ENCODE data around the gene MTFR1L. TPM values are rescaled to one million over a fixed set of nuclear protein-coding genes. Genes with fewer than 3 reads are reported as not detected.

MTFR1L gene
- total and polyA plus RNA-seq, 2 donors (not counting 1 experiment from before 2014, with no cell fraction given), result 38.3 to 56.0 TPM

DNA sequence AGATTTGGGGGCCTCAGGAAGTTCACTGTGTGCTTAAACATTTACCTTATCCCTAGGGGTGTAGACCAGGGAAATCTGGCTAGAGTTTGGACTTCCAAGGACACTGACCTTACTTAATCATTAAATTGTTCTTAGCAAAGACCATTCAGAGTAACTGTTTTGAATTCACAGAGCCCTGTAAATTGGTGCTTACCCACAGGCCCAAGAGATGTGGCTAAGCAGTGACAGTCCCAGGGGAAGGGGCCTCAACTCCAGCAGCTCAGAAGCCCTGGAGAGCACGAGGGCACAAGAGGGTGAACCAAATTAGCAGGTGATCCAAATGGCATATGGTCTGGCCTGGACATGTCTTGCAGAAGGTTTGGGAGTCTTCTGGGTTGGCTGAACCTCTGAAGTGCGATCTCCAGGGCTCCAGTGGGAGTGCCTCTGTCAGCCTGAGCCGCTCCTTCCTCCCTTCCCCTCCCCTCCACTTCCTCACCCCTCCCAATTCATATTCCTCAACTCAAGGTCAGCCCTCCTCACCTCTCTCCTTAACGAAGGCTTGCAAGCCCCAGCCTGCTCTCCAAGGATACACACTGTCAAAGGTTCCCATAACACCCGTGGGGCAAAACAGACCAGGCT, 51.4 kb downstream of the MTFR1L start:
- no peak for TF ChIP-seq EZH2 (IDR thresholded peaks at IDR 0.05; ENCODE audit: low read length, missing control alignments)
- TF ChIP-seq, protein P1, sequence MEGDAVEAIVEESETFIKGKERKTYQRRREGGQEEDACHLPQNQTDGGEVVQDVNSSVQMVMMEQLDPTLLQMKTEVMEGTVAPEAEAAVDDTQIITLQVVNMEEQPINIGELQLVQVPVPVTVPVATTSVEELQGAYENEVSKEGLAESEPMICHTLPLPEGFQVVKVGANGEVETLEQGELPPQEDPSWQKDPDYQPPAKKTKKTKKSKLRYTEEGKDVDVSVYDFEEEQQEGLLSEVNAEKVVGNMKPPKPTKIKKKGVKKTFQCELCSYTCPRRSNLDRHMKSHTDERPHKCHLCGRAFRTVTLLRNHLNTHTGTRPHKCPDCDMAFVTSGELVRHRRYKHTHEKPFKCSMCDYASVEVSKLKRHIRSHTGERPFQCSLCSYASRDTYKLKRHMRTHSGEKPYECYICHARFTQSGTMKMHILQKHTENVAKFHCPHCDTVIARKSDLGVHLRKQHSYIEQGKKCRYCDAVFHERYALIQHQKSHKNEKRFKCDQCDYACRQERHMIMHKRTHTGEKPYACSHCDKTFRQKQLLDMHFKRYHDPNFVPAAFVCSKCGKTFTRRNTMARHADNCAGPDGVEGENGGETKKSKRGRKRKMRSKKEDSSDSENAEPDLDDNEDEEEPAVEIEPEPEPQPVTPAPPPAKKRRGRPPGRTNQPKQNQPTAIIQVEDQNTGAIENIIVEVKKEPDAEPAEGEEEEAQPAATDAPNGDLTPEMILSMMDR (conservative IDR thresholded peaks at IDR 0.05 in 1 of 2, IDR thresholded peaks at IDR 0.05 in 1 of 2; ENCODE audit: low read depth in 1 of 2, low read length in 2 of 2), result no peak
- no peak for DNase-seq (ENCODE audit: low read depth in 2 of 2)
- Histone ChIP-seq H3K4me2 (ENCODE audit: extremely low read depth, insufficient read depth, low read length) (no peak overlapping the region), H2AFZ (ENCODE audit: low read length) (no peak overlapping the region), H3K9me3 (ENCODE audit: control insufficient read depth, insufficient read depth, low read depth, low read length) (no peaks in the 10 kb centered on the region), H3K4me1 (ENCODE audit: control insufficient read depth, extremely low read depth, insufficient read depth, low read length) (peaks cover 23% of the 10 kb centered on the region), H4K20me1 (ENCODE audit: control insufficient read depth, extremely low read depth, insufficient read depth, low read length) (no peaks in the 10 kb centered on the region), H3K79me2 (ENCODE audit: control insufficient read depth, insufficient read depth, low read length) (no peaks in the 10 kb centered on the region), H3K4me3 (replicated peaks in 1 of 4; ENCODE audit: control extremely low read depth in 1 of 4, insufficient read depth in 1 of 4, low read depth in 3 of 4, low read length in 4 of 4) (no peak overlapping the region), H3K27ac (ENCODE audit: insufficient read depth, low read length) (no peak overlapping the region), H3K9ac (ENCODE audit: insufficient read depth, low read length) (no peak overlapping the region), H3K36me3 (ENCODE audit: control insufficient read depth, insufficient read depth, low read length) (peaks cover 7% of the 10 kb centered on the region), H3K27me3 (ENCODE audit: control insufficient read depth, insufficient read depth, low read length) (no peaks in the 10 kb centered on the region)

DNA sequence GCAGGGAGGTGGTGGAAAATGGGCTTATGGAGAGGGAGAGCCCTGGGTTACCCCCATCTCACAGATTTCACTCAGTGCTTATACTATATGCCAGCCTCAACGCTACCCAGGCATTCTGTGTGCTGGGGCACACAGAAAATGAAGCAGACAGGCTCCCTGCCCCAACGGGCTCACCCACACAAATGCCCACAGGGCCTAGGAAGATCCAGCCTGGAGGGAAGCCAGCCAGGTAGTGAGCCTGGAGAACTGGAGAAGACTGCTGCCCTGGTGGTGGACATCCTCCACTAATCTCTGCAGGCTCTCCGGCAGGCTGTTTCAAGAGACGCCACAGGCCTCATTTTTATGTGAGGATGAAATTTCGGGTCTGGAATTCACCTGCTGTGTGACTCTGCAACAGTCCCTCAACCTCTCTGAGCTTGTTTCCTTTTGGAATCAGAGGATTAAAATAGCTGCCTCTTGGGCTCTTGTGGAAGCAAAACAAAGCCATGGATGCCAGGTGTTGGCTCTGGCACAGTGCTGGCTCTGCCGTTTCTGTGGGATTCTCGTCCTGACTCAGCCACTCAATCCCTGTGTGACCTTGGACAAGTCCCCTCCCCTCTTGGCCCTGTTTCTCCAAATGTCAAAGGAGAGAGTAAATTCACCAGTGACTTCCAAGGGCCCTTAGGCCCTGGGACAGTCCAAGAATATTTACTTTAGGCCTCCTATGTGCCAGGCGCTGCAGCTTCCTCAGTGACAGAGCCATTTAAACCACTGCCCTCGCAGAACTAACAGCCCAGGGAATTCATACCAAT, 52.1 kb downstream of the MTFR1L start:
- Histone ChIP-seq H3K36me3 (ENCODE audit: control insufficient read depth, insufficient read depth, low read length) (peaks cover 6% of the 10 kb centered on the region), H3K27ac (ENCODE audit: insufficient read depth, low read length) (no peak overlapping the region), H3K4me1 (ENCODE audit: control insufficient read depth, extremely low read depth, insufficient read depth, low read length) (peaks cover 23% of the 10 kb centered on the region), H3K9ac (ENCODE audit: insufficient read depth, low read length) (no peak overlapping the region), H3K4me3 (replicated peaks in 1 of 4; ENCODE audit: control extremely low read depth in 1 of 4, insufficient read depth in 1 of 4, low read depth in 3 of 4, low read length in 4 of 4) (no peak overlapping the region), H3K9me3 (ENCODE audit: control insufficient read depth, insufficient read depth, low read depth, low read length) (no peaks in the 10 kb centered on the region), H3K27me3 (ENCODE audit: control insufficient read depth, insufficient read depth, low read length) (no peaks in the 10 kb centered on the region), H4K20me1 (ENCODE audit: control insufficient read depth, extremely low read depth, insufficient read depth, low read length) (no peaks in the 10 kb centered on the region), H3K4me2 (ENCODE audit: extremely low read depth, insufficient read depth, low read length) (no peak overlapping the region), H3K79me2 (ENCODE audit: control insufficient read depth, insufficient read depth, low read length) (no peaks in the 10 kb centered on the region), H2AFZ (ENCODE audit: low read length) (no peak overlapping the region)
- no peak for DNase-seq (ENCODE audit: low read depth in 2 of 2)
- no peak for TF ChIP-seq EZH2 (IDR thresholded peaks at IDR 0.05; ENCODE audit: low read length, missing control alignments)
- TF ChIP-seq, protein P1 (conservative IDR thresholded peaks at IDR 0.05 in 1 of 2, IDR thresholded peaks at IDR 0.05 in 1 of 2; ENCODE audit: low read depth in 1 of 2, low read length in 2 of 2), result no peak

GRCh38 chr1:25872713-25873112, 53.0 kb downstream of the MTFR1L start:
- H3K4me1 ChIP-seq (ENCODE audit: control insufficient read depth, extremely low read depth, insufficient read depth, low read length), result peaks cover 23% of the 10 kb centered on the region
- H3K9me3 ChIP-seq (ENCODE audit: control insufficient read depth, insufficient read depth, low read depth, low read length), result no peaks in the 10 kb centered on the region
- no peaks in the 10 kb centered on the region for H3K27me3 ChIP-seq (ENCODE audit: control insufficient read depth, insufficient read depth, low read length)
- H2AFZ ChIP-seq (ENCODE audit: low read length), result no peak overlapping the region
- no peak for TF ChIP-seq EZH2 (IDR thresholded peaks at IDR 0.05; ENCODE audit: low read length, missing control alignments)
- TF ChIP-seq, protein P1 (conservative IDR thresholded peaks at IDR 0.05 in 1 of 2, IDR thresholded peaks at IDR 0.05 in 1 of 2; ENCODE audit: low read depth in 1 of 2, low read length in 2 of 2), result no peak
- no peak for DNase-seq (ENCODE audit: low read depth in 2 of 2)
- H3K4me2 ChIP-seq (ENCODE audit: extremely low read depth, insufficient read depth, low read length), result peak overlapping the region; percentile 13
- H3K36me3 ChIP-seq (ENCODE audit: control insufficient read depth, insufficient read depth, low read length), result peaks cover 6% of the 10 kb centered on the region
- no peak overlapping the region for H3K9ac ChIP-seq (ENCODE audit: insufficient read depth, low read length)
- no peaks in the 10 kb centered on the region for H4K20me1 ChIP-seq (ENCODE audit: control insufficient read depth, extremely low read depth, insufficient read depth, low read length)
- no peak overlapping the region for H3K4me3 ChIP-seq (replicated peaks in 1 of 4; ENCODE audit: control extremely low read depth in 1 of 4, insufficient read depth in 1 of 4, low read depth in 3 of 4, low read length in 4 of 4)
- no peak overlapping the region for H3K27ac ChIP-seq (ENCODE audit: insufficient read depth, low read length)
- no peaks in the 10 kb centered on the region for H3K79me2 ChIP-seq (ENCODE audit: control insufficient read depth, insufficient read depth, low read length)
